GM23248 (cell line): ENCODE results near the gene VPS13D. TPM values are rescaled to one million over a fixed set of nuclear protein-coding genes. Genes with fewer than 3 reads are reported as not detected.

ENCODE experiments used
- DNase-seq: peaks from one replicate; pipeline ENCODE4 v3.0.0-alpha.2; 2015
- H2AFZ ChIP-seq: fragments of 200-600 bp; sonication (generic); 2 replicates; pipeline ENCODE4 v1.6.1; 2016; ENCODE audit warnings: antibody characterized with exemption
- H3F3A ChIP-seq: fragments of 200-600 bp; sonication (generic); 2 replicates; pipeline ENCODE4 v1.6.1; 2016; ENCODE audit warnings: mild to moderate bottlenecking, antibody characterized with exemption, mixed run types; ENCODE audit not compliant: insufficient read depth
- H3K27ac ChIP-seq: fragments of 200-600 bp; sonication (generic); 2 replicates; pipeline ENCODE4 v1.5.1; 2016; ENCODE audit warnings: mild to moderate bottlenecking
- H3K27me3 ChIP-seq: fragments of 200-600 bp; sonication (generic); replicated peaks from 2 replicates; pipeline ENCODE4 v1.6.1; 2016; ENCODE audit warnings: mild to moderate bottlenecking; ENCODE audit not compliant: insufficient read depth
- H3K36me3 ChIP-seq: fragments of 200-600 bp; sonication (generic); 2 replicates; pipeline ENCODE4 v1.6.1; 2016; ENCODE audit warnings: low read depth, mild to moderate bottlenecking
- H3K4me1 ChIP-seq: fragments of 200-600 bp; sonication (generic); 2 replicates; pipeline ENCODE4 v1.6.1; 2016; ENCODE audit warnings: mild to moderate bottlenecking; ENCODE audit not compliant: insufficient read depth
- H3K4me2 ChIP-seq: fragments of 200-600 bp; sonication (generic); one replicate; pipeline ENCODE4 v1.6.1; 2016; ENCODE audit warnings: mild to moderate bottlenecking; ENCODE audit not compliant: unreplicated experiment
- H3K4me3 ChIP-seq: fragments of 200-600 bp; sonication (generic); 2 replicates; pipeline ENCODE4 v1.5.1; 2016; ENCODE audit warnings: mild to moderate bottlenecking
- H3K79me2 ChIP-seq: fragments of 200-600 bp; sonication (generic); 2 replicates; pipeline ENCODE4 v1.6.1; 2016; ENCODE audit warnings: mild to moderate bottlenecking; ENCODE audit not compliant: insufficient read depth
- H3K9ac ChIP-seq: fragments of 200-600 bp; sonication (generic); 2 replicates; pipeline ENCODE4 v1.6.1; 2016; ENCODE audit warnings: mild to moderate bottlenecking
- H3K9me2 ChIP-seq: fragments of 200-600 bp; sonication (generic); 2 replicates; pipeline ENCODE4 v1.6.1; 2016; ENCODE audit warnings: mixed run types, mild to moderate bottlenecking, moderate library complexity; ENCODE audit not compliant: insufficient read depth
- H3K9me3 ChIP-seq: fragments of 200-600 bp; sonication (generic); one replicate; pipeline ENCODE4 v1.6.1; 2017; ENCODE audit warnings: low read depth
- H4K20me1 ChIP-seq: fragments of 200-600 bp; sonication (generic); 2 replicates; pipeline ENCODE4 v1.6.0; 2016; ENCODE audit not compliant: insufficient read depth
- EZH2 ChIP-seq: fragments of 200-600 bp; sonication (generic); IDR thresholded peaks from 2 replicates; pipeline ENCODE4 v1.6.1; 2018; ENCODE audit warnings: antibody characterized with exemption, mild to moderate bottlenecking; ENCODE audit not compliant: insufficient read depth, poor library complexity, severe bottlenecking
- EZH2phosphoT487 ChIP-seq: fragments of 200-600 bp; sonication (generic); IDR thresholded peaks from 2 replicates; pipeline ENCODE4 v1.6.1; 2018; ENCODE audit warnings: antibody characterized with exemption, moderate library complexity, mild to moderate bottlenecking, low read depth; ENCODE audit not compliant: insufficient read depth
- WGBS, 2 experiments: methylation state at CpG; one replicate each; pipeline ENCODE4 v1.1.6; 2015 to 2017; ENCODE audit warnings: low lambda C conversion rate in 2 of 2, low coverage in 1 of 2; ENCODE audit errors: missing lambda C conversion rate in 2 of 2; 5-methylcytosine and 5-hydroxymethylcytosine counted together
- in situ Hi-C: fragments of 300-500 bp; cut with MboI; formaldehyde crosslinking; loops from 2 replicates; pipeline ENCODE4 v1.15.0; 2020
- polyA plus RNA-seq: library from polyadenylated mRNA; unstranded; fragments of >200 nt; fragmentation: Nextera tagmentation; extraction: Ambion mirVana; gene quantifications from 2 replicates; pipeline ENCODE4 v1.2.1, GENCODE V29; 2016
- total RNA-seq: library from RNA; depleted of rRNA; stranded (reverse); fragments of >200 nt; shearing (Covaris generic); gene quantifications from 2 replicates; pipeline ENCODE4 v1.2.3, GENCODE V29; 2014

The VPS13D gene
- total and polyA plus RNA-seq, 2 experiments from 2014 or later, result 6.8 to 16.4 TPM

DNA sequence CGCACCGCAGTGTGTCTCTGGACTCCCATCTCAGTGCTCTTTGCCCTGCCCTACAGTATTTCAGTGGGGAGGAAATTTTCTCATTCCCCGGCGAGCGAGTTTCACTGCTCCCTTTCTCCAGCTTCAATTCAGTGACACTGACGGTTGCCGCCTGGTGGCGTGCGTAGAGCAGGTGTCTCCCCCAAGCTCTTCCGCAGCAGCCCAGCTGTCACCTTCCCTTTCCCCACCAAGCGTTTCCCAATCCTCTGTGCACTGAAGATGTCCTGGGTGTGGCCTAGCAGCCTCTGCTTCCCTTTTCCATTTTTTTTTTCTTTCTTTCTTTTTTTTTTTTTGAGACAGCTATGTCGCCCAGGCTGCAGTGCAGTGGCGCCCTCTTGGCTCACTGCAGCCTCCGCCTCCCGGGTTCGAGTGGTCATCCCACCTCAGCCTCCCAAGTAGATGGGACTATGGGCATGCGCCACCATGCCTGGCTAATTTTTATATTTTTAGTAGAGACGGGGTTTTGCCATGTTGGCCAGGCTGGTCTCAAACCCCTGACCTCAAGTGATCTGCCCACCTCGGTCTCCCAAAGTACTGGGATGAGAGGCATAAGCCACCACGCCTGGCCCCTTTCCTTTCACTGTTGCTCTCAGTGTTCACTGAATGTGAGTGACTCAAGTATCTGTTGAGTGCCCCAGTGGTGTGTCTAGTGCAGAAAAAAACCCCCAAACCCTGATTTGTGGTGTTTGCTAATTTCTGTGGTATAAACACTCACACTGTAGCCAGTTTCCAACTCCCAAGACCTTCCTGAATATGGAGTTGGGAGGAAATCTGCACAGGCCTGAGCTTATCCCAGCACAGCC lies 33.0 kb upstream of the VPS13D start:
- H3K27me3 ChIP-seq, result no peaks in the 10 kb centered on the region
- H3K4me3 ChIP-seq, result no peak overlapping the region
- H3K9me3 ChIP-seq, result no peaks in the 10 kb centered on the region
- in situ Hi-C loops, result no loop called here
- no peak overlapping the region for H2AFZ ChIP-seq
- H3K27ac ChIP-seq, result no peak overlapping the region
- H4K20me1 ChIP-seq, result no peaks in the 10 kb centered on the region
- WGBS, 2 experiments, result 87 to 90% methylated on average over 18 to 20 of the region's 20 CpGs
- no peaks in the 10 kb centered on the region for H3K79me2 ChIP-seq
- no peak for TF ChIP-seq EZH2phosphoT487
- TF ChIP-seq EZH2, result no peak
- no peaks in the 10 kb centered on the region for H3K36me3 ChIP-seq
- no peak overlapping the region for H3K4me2 ChIP-seq
- no peaks in the 10 kb centered on the region for H3K4me1 ChIP-seq
- no peaks in the 10 kb centered on the region for H3K9me2 ChIP-seq
- no peaks in the 10 kb centered on the region for H3F3A ChIP-seq
- H3K9ac ChIP-seq, result no peak overlapping the region
- no peak for DNase-seq

DNA sequence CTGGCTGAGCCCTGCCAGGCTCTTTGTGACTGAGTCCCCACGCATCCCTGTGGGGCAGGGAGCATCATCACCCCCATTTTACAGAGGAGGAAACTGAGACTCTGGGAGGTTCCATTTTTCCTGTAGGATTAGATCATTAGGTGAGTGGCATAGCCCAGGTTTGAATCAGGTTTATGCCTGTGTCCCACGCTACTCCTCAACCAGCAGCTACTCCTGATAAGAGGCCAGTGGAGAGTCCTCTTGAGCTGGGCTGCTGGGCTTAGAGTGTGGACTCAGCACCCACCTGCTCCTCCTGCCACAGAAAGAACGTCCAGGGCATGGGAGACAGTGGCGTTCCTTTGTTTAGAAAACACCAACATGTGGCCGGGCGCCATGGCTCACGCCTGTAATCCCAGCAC lies 32.3 kb upstream of the VPS13D start:
- Histone ChIP-seq H4K20me1 (no peaks in the 10 kb centered on the region), H3K9me3 (no peaks in the 10 kb centered on the region), H3K36me3 (no peaks in the 10 kb centered on the region), H3F3A (no peaks in the 10 kb centered on the region), H3K4me1 (no peaks in the 10 kb centered on the region), H3K4me2 (no peak overlapping the region), H3K9ac (no peak overlapping the region), H3K27me3 (no peaks in the 10 kb centered on the region), H3K4me3 (no peak overlapping the region), H2AFZ (no peak overlapping the region), H3K9me2 (no peaks in the 10 kb centered on the region), H3K27ac (no peak overlapping the region), H3K79me2 (no peaks in the 10 kb centered on the region)
- TF ChIP-seq EZH2phosphoT487, result no peak
- TF ChIP-seq EZH2, result no peak
- WGBS, 2 experiments, result 88 to 89% methylated on average over 7 of the region's 7 CpGs
- in situ Hi-C loops, result no loop called here
- DNase-seq, result no peak

DNA sequence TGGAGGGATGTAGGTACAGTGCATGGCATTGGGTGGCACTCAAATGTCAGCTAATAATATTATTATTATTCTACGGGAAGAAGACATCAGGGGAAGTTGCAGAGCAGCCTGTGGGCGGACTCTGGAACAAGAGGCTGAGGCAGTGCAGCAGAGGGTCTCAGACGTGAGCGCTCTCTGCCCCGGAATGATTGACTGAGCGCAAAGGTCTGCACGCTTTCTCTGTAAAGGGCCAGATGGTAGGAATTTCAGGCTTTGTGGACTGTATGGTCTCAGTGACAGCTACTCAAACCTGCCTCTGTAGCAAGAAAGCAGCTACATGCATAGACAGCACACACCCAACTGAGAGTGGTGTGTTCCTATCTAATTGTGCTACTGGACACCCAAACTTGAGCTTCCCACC lies 29.6 kb upstream of the VPS13D start:
- Histone ChIP-seq H3K9ac (no peak overlapping the region), H3K79me2 (no peaks in the 10 kb centered on the region), H3K36me3 (no peaks in the 10 kb centered on the region), H4K20me1 (no peaks in the 10 kb centered on the region), H3K4me2 (no peak overlapping the region), H3K4me3 (no peak overlapping the region), H2AFZ (no peak overlapping the region), H3K27me3 (no peaks in the 10 kb centered on the region), H3K9me2 (no peaks in the 10 kb centered on the region), H3K9me3 (no peaks in the 10 kb centered on the region), H3K4me1 (no peaks in the 10 kb centered on the region), H3K27ac (no peak overlapping the region), H3F3A (no peaks in the 10 kb centered on the region)
- no peak for DNase-seq
- in situ Hi-C loops, result no loop called here
- 91 to 93% methylated on average over 7 of the region's 7 CpGs for WGBS, 2 experiments
- TF ChIP-seq EZH2 (no peak), EZH2phosphoT487 (no peak)

DNA sequence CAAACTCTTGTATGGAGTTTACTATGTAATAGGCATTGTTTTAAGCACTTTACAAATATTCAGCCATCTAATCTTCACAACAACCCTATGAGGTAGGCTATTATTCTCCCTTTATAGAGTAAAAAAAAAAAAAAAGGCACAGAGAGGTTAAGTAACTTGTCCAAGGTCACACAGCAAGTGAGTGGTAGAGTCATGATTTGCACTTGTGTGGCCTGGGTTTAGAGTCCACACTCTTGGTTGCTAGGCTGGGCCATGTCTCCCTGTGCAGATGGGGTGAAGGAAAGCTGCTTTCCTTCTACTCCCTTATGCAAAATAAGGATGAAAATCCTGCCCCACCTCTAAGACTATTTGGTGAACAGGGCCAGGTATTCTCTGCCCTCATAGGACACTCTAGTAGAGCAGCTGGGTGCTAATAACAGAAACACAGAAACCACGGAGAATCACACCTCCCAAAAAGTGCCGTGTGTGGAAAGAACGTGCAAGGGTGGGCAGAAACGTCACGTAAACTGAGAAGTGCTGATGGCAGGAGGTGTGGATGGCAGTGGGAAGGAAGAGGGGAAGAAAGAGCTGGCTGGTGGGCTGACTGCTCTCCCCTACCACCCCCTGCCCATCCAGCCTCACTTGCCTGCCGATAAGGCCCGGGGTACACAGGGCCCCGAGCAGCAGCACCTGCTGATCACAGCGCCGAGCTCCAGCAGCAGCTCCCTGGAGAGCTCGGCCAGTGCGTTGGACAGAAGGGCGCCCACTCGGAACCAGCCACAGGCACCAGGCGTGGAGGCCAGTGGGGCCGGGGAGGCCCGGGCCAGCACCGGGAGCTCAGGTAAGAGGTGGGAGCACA lies 28.3 kb upstream of the VPS13D start:
- Histone ChIP-seq H3K9me2 (no peaks in the 10 kb centered on the region), H3K9me3 (no peaks in the 10 kb centered on the region), H3K36me3 (no peaks in the 10 kb centered on the region), H3K4me2 (no peak overlapping the region), H3F3A (no peaks in the 10 kb centered on the region), H3K4me3 (no peak overlapping the region), H3K27me3 (no peaks in the 10 kb centered on the region), H2AFZ (no peak overlapping the region), H3K4me1 (no peaks in the 10 kb centered on the region), H3K9ac (no peak overlapping the region), H3K79me2 (no peaks in the 10 kb centered on the region), H4K20me1 (no peaks in the 10 kb centered on the region), H3K27ac (no peak overlapping the region)
- 93 to 95% methylated on average over 17 to 18 of the region's 18 CpGs for WGBS, 2 experiments
- DNase-seq, result no peak
- in situ Hi-C loops, result no loop called here
- TF ChIP-seq EZH2phosphoT487 (no peak), EZH2 (no peak)
